PC-9 (cell line): ENCODE results near the gene TMED4. TPM values are rescaled to one million over a fixed set of nuclear protein-coding genes. Genes with fewer than 3 reads are reported as not detected.

Source experiments
- BruUV-seq: library from RNA; stranded (reverse); fragments of 400-500 nt; replicated peaks from 2 replicates; lab custom pipeline; 2021; lab: Mats Ljungman, UMichigan
- CTCF ChIA-PET: fragments of 300-600 bp; sonication (Branson Sonifier 250); formaldehyde crosslinking; loops from one replicate; lab custom pipeline; 2022; ENCODE audit warnings: antibody characterized with exemption; lab: Charles Lee
- POLR2A ChIA-PET: fragments of 300-600 bp; sonication (Branson Sonifier 250); formaldehyde crosslinking; loops from one replicate; lab custom pipeline; 2022; ENCODE audit warnings: antibody characterized with exemption; ENCODE audit not compliant: unreplicated experiment; lab: Charles Lee
- DNase-seq, 2 experiments: peaks; one replicate each; pipeline versions ENCODE4 v3.0.0 to v3.0.0-alpha.2; 2015 to 2022; ENCODE audit warnings: mixed read lengths in 1 of 2
- H2AFZ ChIP-seq: fragments of 200-600 bp; sonication (generic); 2 replicates; pipeline ENCODE4 v1.8.1; 2017; ENCODE audit warnings: antibody characterized with exemption
- H3F3A ChIP-seq: fragments of 200-600 bp; sonication (generic); 2 replicates; pipeline ENCODE4 v1.8.1; 2017; ENCODE audit warnings: antibody characterized with exemption, mild to moderate bottlenecking, low read depth; ENCODE audit not compliant: insufficient read depth
- H3K27ac ChIP-seq: fragments of 200-600 bp; sonication (generic); 2 replicates; pipeline ENCODE4 v1.6.1; 2016; ENCODE audit warnings: mixed run types
- H3K27me3 ChIP-seq: fragments of 200-600 bp; sonication (generic); 2 replicates; pipeline ENCODE4 v1.6.1; 2016; ENCODE audit warnings: low read depth, mixed run types; ENCODE audit not compliant: insufficient read depth
- H3K36me3 ChIP-seq: fragments of 200-600 bp; sonication (generic); 2 replicates; pipeline ENCODE4 v1.6.1; 2016; ENCODE audit warnings: low read depth, mixed run types
- H3K4me1 ChIP-seq: fragments of 200-600 bp; sonication (generic); replicated peaks from 2 replicates; pipeline ENCODE4 v1.6.1; 2016; ENCODE audit warnings: mixed run types; ENCODE audit not compliant: insufficient read depth
- H3K4me2 ChIP-seq: fragments of 200-600 bp; sonication (generic); 2 replicates; pipeline ENCODE4 v1.6.1; 2017; ENCODE audit warnings: mixed run types
- H3K4me3 ChIP-seq: fragments of 200-600 bp; sonication (generic); 2 replicates; pipeline ENCODE4 v1.6.1; 2016; ENCODE audit warnings: mixed run types
- H3K79me2 ChIP-seq: fragments of 200-600 bp; sonication (generic); 2 replicates; pipeline ENCODE4 v1.6.1; 2017; ENCODE audit warnings: low read depth, mixed run types
- H3K9me2 ChIP-seq: fragments of 200-600 bp; sonication (generic); 2 replicates; pipeline ENCODE4 v1.8.1; 2017; ENCODE audit warnings: mild to moderate bottlenecking; ENCODE audit not compliant: insufficient read depth
- H3K9me3 ChIP-seq: fragments of 200-600 bp; sonication (generic); 2 replicates; pipeline ENCODE4 v1.8.1; 2016; ENCODE audit warnings: low read depth; ENCODE audit not compliant: insufficient read depth
- H4K20me1 ChIP-seq: fragments of 200-600 bp; sonication (generic); 2 replicates; pipeline ENCODE4 v1.8.1; 2017; ENCODE audit not compliant: insufficient read depth
- EZH2 ChIP-seq: fragments of 200-600 bp; sonication (generic); IDR thresholded peaks from 2 replicates; pipeline ENCODE4 v1.8.0; 2017; ENCODE audit warnings: antibody characterized with exemption, low read depth
- intact Hi-C: fragments of 100-400 bp; cut with micrococcal nuclease; formaldehyde crosslinking; loops from one replicate; pipeline ENCODE4 v1.10.0; 2022; ENCODE audit not compliant: unreplicated experiment
- total RNA-seq: library from RNA; stranded (reverse); gene quantifications from 2 replicates; pipeline ENCODE4 v1.2.3, GENCODE V29; 2021
- TF ChIP-seq, protein P1 (sequence below): fragments of 200-600 bp; sonication (generic); conservative IDR thresholded peaks from 2 replicates; pipeline ENCODE4 v1.6.1; 2017; ENCODE audit warnings: mixed run types, antibody characterized with exemption, mild to moderate bottlenecking, moderate library complexity

Gene TMED4
- total RNA-seq, 1 experiment from 2014 or later: 134 TPM

GRCh38 chr7:44618045-44618444 is 36.0 kb upstream of the TMED4 start:
- Histone ChIP-seq H4K20me1 (no peaks in the 10 kb centered on the region), H3K9me2 (no peaks in the 10 kb centered on the region), H3K79me2 (peaks cover 94% of the 10 kb centered on the region), H3K27me3 (no peaks in the 10 kb centered on the region), H3F3A (peaks cover 57% of the 10 kb centered on the region), H3K36me3 (peaks cover 24% of the 10 kb centered on the region; the same call in 1 of the 2 replicates), H3K4me2 (peak overlapping the region; percentile 92), H3K4me1 (peaks cover 86% of the 10 kb centered on the region), H3K27ac (peak overlapping the region; percentile 87), H3K9me3 (0 out of 2 replicates have a peak, but pooled peaks cover 3% of the 10 kb centered on the region), H2AFZ (no peak overlapping the region), H3K4me3 (peak overlapping the region; percentile 52; the same call in 1 of the 2 replicates)
- BruUV-seq: no TSS peak
- ChIA-PET CTCF (no interaction called here), POLR2A (interaction anchor here (0.7 kb wide), 1 partner anchor 229 kb away, joined by 10 read pairs; no protein-coding TSS in a partner anchor)
- no peak for TF ChIP-seq EZH2
- TF ChIP-seq, protein P1, sequence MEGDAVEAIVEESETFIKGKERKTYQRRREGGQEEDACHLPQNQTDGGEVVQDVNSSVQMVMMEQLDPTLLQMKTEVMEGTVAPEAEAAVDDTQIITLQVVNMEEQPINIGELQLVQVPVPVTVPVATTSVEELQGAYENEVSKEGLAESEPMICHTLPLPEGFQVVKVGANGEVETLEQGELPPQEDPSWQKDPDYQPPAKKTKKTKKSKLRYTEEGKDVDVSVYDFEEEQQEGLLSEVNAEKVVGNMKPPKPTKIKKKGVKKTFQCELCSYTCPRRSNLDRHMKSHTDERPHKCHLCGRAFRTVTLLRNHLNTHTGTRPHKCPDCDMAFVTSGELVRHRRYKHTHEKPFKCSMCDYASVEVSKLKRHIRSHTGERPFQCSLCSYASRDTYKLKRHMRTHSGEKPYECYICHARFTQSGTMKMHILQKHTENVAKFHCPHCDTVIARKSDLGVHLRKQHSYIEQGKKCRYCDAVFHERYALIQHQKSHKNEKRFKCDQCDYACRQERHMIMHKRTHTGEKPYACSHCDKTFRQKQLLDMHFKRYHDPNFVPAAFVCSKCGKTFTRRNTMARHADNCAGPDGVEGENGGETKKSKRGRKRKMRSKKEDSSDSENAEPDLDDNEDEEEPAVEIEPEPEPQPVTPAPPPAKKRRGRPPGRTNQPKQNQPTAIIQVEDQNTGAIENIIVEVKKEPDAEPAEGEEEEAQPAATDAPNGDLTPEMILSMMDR: no peak
- intact Hi-C loops: loop anchor here (1.0 to 2.0 kb wide), 3 partner anchors 12 to 131 kb away; partner anchors contain the start of genes OGDH and ZMIZ2
- DNase-seq: no peak

DNA sequence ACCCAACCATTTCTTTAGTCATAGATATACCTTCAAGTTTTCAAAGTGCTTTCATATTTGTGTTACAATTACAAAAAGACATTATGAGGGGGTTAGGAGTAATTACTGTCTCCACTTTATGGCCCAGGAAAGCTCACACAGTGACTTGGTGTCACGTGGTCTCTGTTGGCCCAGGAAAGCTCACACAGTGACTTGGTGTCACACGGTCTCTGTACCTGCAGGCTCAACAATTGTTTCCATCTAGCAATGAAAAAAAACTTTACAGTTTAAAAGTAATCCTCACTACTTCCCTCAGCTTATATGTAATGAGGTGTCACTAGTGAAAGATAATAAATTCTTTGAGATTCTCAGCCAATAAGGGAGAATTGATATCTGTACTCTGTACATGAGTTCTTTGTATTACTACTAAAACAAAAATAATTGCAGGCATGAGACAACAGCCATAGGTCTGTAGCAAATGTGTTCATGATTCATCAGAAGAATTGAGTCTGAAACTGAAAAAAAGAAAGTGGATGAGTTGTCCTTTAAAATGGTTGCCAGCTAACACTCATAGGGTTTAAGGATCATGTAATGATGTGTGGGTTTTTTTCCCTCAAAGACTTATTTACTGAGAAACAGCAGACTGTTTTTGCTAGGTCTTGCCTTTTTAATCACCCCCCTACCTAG is 35.3 kb upstream of the TMED4 start:
- no peak for TF ChIP-seq EZH2
- TF ChIP-seq, protein P1: no peak
- peak in 1 of 2 experiments; percentile 50 for DNase-seq
- H3F3A ChIP-seq: peaks cover 57% of the 10 kb centered on the region
- peaks cover 24% of the 10 kb centered on the region; the same call in 1 of the 2 replicates for H3K36me3 ChIP-seq
- no peaks in the 10 kb centered on the region for H3K9me2 ChIP-seq
- peaks cover 80% of the 10 kb centered on the region for H3K4me1 ChIP-seq
- H3K79me2 ChIP-seq: peaks cover 94% of the 10 kb centered on the region
- intact Hi-C loops: no loop called here
- 0 out of 2 replicates have a peak, but pooled peaks cover 3% of the 10 kb centered on the region for H3K9me3 ChIP-seq
- peak overlapping the region; percentile 52; the same call in 1 of the 2 replicates for H3K4me3 ChIP-seq
- H3K27me3 ChIP-seq: no peaks in the 10 kb centered on the region
- BruUV-seq: no TSS peak
- ChIA-PET CTCF (no interaction called here), POLR2A (no interaction called here)
- no peak overlapping the region for H2AFZ ChIP-seq
- H3K4me2 ChIP-seq: peak overlapping the region; percentile 92
- H4K20me1 ChIP-seq: no peaks in the 10 kb centered on the region
- peak overlapping the region; percentile 87 for H3K27ac ChIP-seq

- CTCF ChIA-PET: no interaction called here
- intact Hi-C loops: no loop called here
- H3K27ac ChIP-seq: no peak overlapping the region
- no peaks in the 10 kb centered on the region for H3K27me3 ChIP-seq
- 0 out of 2 replicates have a peak, but pooled peaks cover 1% of the 10 kb centered on the region for H3K9me3 ChIP-seq
- no peak overlapping the region for H3K4me2 ChIP-seq
- POLR2A ChIA-PET: no interaction called here
- no peak for DNase-seq
- no TSS peak for BruUV-seq
- no peak for TF ChIP-seq EZH2
- TF ChIP-seq, protein P1: no peak
- H3K4me1 ChIP-seq: peaks cover 72% of the 10 kb centered on the region
- no peaks in the 10 kb centered on the region for H4K20me1 ChIP-seq
- peaks cover 20% of the 10 kb centered on the region; the same call in 1 of the 2 replicates for H3K36me3 ChIP-seq
- peaks cover 94% of the 10 kb centered on the region for H3K79me2 ChIP-seq
- peaks cover 49% of the 10 kb centered on the region for H3F3A ChIP-seq
- H3K9me2 ChIP-seq: no peaks in the 10 kb centered on the region
- H2AFZ ChIP-seq: no peak overlapping the region
- no peak overlapping the region for H3K4me3 ChIP-seq
These were observed 34.5 kb upstream of the TMED4 start for GRCh38 chr7:44616545-44616944.
